ENCODE data around the gene PAQR8. TPM values are rescaled to one million over a fixed set of nuclear protein-coding genes. Genes with fewer than 3 reads are reported as not detected.

PAQR8 gene
- total RNA-seq, 1 experiment from 2014 or later = 3.0 TPM

DNA sequence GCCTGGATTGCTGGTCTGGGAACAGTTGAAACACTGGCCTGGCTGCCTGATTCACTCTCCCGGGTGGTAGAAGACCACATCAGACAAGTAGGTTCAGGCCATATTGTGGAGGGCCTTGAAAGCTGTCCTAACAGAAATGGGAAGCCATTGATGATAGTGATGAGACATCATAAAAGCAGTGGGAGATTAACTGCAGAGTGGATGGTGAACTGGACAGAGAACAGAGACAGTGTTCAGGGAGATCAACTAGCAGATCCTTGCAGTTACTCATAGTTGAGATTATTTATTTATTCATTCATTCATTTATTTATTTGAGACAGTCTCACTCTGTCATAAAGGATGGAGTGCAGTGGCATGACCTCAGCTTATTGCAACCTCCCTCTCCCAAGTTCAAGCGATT is 47.2 kb upstream of the PAQR8 start:
- Histone ChIP-seq H2AFZ (ENCODE audit: low read length) (no peak overlapping the region), H2BK5ac (ENCODE audit: insufficient read length, low read length) (no peak overlapping the region), H2BK12ac (ENCODE audit: insufficient read length, low read depth, low read length) (no peak overlapping the region), H3K27me3 (ENCODE audit: insufficient read depth, low read length) (no peaks in the 10 kb centered on the region), H3K4me2 (ENCODE audit: insufficient read depth, insufficient read length, low read length) (no peak overlapping the region), H3K4ac (ENCODE audit: low read depth, low read length) (no peak overlapping the region), H2BK120ac (ENCODE audit: low read depth, low read length, poor library complexity, severe bottlenecking) (no peak overlapping the region), H3K18ac (ENCODE audit: insufficient read length, low read depth, low read length) (no peak overlapping the region), H3K9me3 (ENCODE audit: control insufficient read depth, low read depth, low read length) (no peaks in the 10 kb centered on the region), H3K79me1 (ENCODE audit: insufficient read depth, low read depth, low read length, poor library complexity, severe bottlenecking) (no peaks in the 10 kb centered on the region), H2BK20ac (ENCODE audit: low read depth, low read length, poor library complexity, severe bottlenecking) (no peak overlapping the region), H4K20me1 (ENCODE audit: control insufficient read depth, insufficient read depth, insufficient read length) (no peaks in the 10 kb centered on the region), H3K4me1 (ENCODE audit: insufficient read depth, low read length) (no peaks in the 10 kb centered on the region; the same call in 1 of the 2 replicates), H3K27ac (ENCODE audit: insufficient read length, low read depth, low read length) (no peak overlapping the region), H4K8ac (replicated peaks; ENCODE audit: insufficient read length, low read depth, low read length) (no peak overlapping the region), H3K23ac (ENCODE audit: insufficient read length, low read depth, low read length) (no peak overlapping the region), H3K79me2 (ENCODE audit: insufficient read depth, low read length) (no peaks in the 10 kb centered on the region), H3K9ac (ENCODE audit: extremely low read depth, insufficient read length, low read length) (no peak overlapping the region), H2BK15ac (ENCODE audit: low read depth, low read length) (no peak overlapping the region), H3K23me2 (ENCODE audit: insufficient read length, low read depth, low read length, poor library complexity, severe bottlenecking) (no peaks in the 10 kb centered on the region), H3K14ac (ENCODE audit: insufficient read depth, low read length) (no peak overlapping the region), H4K91ac (ENCODE audit: insufficient read length, low read depth, low read length) (no peak overlapping the region), H4K5ac (ENCODE audit: insufficient read length, low read depth, low read length) (no peak overlapping the region), H3T11ph (ENCODE audit: low read length) (no peak overlapping the region), H3K56ac (ENCODE audit: insufficient read length, low read depth, low read length) (no peak overlapping the region), H2AK5ac (ENCODE audit: insufficient read length, low read length) (no peak overlapping the region)
- Mint-ChIP-seq H3K27me3 (ENCODE audit: low read depth) (no peaks in the 10 kb centered on the region), H3K4me3 (no peak overlapping the region), H3K9me3 (no peaks in the 10 kb centered on the region), H3K36me3 (ENCODE audit: insufficient read depth in 1 of 3, low read depth in 3 of 3) (no peaks in the 10 kb centered on the region), H3K4me1 (peaks cover 3 to 4% of the 10 kb centered on the region in 2 experiments; a peak in 2 of 4 replicates), H3K27ac (no peak overlapping the region)
- TF ChIP-seq, protein P1, sequence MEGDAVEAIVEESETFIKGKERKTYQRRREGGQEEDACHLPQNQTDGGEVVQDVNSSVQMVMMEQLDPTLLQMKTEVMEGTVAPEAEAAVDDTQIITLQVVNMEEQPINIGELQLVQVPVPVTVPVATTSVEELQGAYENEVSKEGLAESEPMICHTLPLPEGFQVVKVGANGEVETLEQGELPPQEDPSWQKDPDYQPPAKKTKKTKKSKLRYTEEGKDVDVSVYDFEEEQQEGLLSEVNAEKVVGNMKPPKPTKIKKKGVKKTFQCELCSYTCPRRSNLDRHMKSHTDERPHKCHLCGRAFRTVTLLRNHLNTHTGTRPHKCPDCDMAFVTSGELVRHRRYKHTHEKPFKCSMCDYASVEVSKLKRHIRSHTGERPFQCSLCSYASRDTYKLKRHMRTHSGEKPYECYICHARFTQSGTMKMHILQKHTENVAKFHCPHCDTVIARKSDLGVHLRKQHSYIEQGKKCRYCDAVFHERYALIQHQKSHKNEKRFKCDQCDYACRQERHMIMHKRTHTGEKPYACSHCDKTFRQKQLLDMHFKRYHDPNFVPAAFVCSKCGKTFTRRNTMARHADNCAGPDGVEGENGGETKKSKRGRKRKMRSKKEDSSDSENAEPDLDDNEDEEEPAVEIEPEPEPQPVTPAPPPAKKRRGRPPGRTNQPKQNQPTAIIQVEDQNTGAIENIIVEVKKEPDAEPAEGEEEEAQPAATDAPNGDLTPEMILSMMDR (conservative IDR thresholded peaks at IDR 0.05) = no peak
- WGBS (ENCODE audit: extremely low coverage, insufficient read length, low lambda C conversion rate) = no CpG with 5 or more reads among the region's 2 CpGs
- no peak for DNase-seq

Measured in H9 (cell line).